Measurements from ENCODE around the gene POLN. TPM values are rescaled to one million over a fixed set of nuclear protein-coding genes. Genes with fewer than 3 reads are reported as not detected.

POLN gene
- total RNA-seq, 1 experiment from 2014 or later: 1.2 TPM

- intact Hi-C loops (cut with micrococcal nuclease; ENCODE audit: unreplicated experiment): no loop called here
- H3K4me3 ChIP-seq (ENCODE audit: low read depth, low read length): no peak overlapping the region
- no peak overlapping the region for H3K4me3 Mint-ChIP-seq (ENCODE audit: unreplicated experiment)
- CTCF ChIA-PET: no interaction called here
- BruUV-seq (replicated peaks): no TSS peak
- no peaks in the 10 kb centered on the region for H3K36me3 ChIP-seq (ENCODE audit: control insufficient read depth, insufficient read depth, low read length)
- no peaks in the 10 kb centered on the region for H3K4me1 ChIP-seq
- H3K9me3 Mint-ChIP-seq (ENCODE audit: unreplicated experiment): no peaks in the 10 kb centered on the region
- DNase-seq: peak in 1 of 2 experiments; percentile 23
- H3K27me3 Mint-ChIP-seq (ENCODE audit: insufficient read depth, unreplicated experiment): peaks cover 3% of the 10 kb centered on the region
- H3K9me3 ChIP-seq: no peaks in the 10 kb centered on the region
- H3K36me3 Mint-ChIP-seq (ENCODE audit: insufficient read depth, unreplicated experiment): no peaks in the 10 kb centered on the region
- POLR2A ChIA-PET: no interaction called here
- no peaks in the 10 kb centered on the region for H3K27me3 ChIP-seq (replicated peaks; ENCODE audit: control insufficient read depth, insufficient read depth, low read length)
- no peak overlapping the region for H3K27ac Mint-ChIP-seq (ENCODE audit: unreplicated experiment)
- H3K4me1 Mint-ChIP-seq (ENCODE audit: low read depth, unreplicated experiment): no peaks in the 10 kb centered on the region
- TF ChIP-seq CTCF (IDR thresholded peaks at IDR 0.05; ENCODE audit: insufficient read depth in 1 of 2, low read depth in 1 of 2, low read length in 1 of 2, severe bottlenecking in 1 of 2, unreplicated experiment in 1 of 2): no peak
Observed at GRCh38 chr4:2285613-2286381, 43.9 kb upstream of the POLN start.

GRCh38 chr4:2284934-2285612 lies 43.2 kb upstream of the POLN start:
- H3K9me3 Mint-ChIP-seq (ENCODE audit: unreplicated experiment): no peaks in the 10 kb centered on the region
- H3K4me3 Mint-ChIP-seq (ENCODE audit: unreplicated experiment): no peak overlapping the region
- Histone ChIP-seq H3K36me3 (ENCODE audit: control insufficient read depth, insufficient read depth, low read length) (no peaks in the 10 kb centered on the region), H3K4me3 (ENCODE audit: low read depth, low read length) (no peak overlapping the region), H3K27me3 (replicated peaks; ENCODE audit: control insufficient read depth, insufficient read depth, low read length) (no peaks in the 10 kb centered on the region; the same call in 1 of the 2 replicates), H3K9me3 (no peaks in the 10 kb centered on the region), H3K4me1 (no peaks in the 10 kb centered on the region)
- intact Hi-C loops (cut with micrococcal nuclease; ENCODE audit: unreplicated experiment): no loop called here
- H3K27ac Mint-ChIP-seq (ENCODE audit: unreplicated experiment): no peak overlapping the region
- H3K36me3 Mint-ChIP-seq (ENCODE audit: insufficient read depth, unreplicated experiment): no peaks in the 10 kb centered on the region
- TF ChIP-seq CTCF (IDR thresholded peaks at IDR 0.05; ENCODE audit: insufficient read depth in 1 of 2, low read depth in 1 of 2, low read length in 1 of 2, severe bottlenecking in 1 of 2, unreplicated experiment in 1 of 2): no peak
- BruUV-seq (replicated peaks): no TSS peak
- ChIA-PET POLR2A (no interaction called here), CTCF (no interaction called here)
- no peaks in the 10 kb centered on the region for H3K4me1 Mint-ChIP-seq (ENCODE audit: low read depth, unreplicated experiment)
- H3K27me3 Mint-ChIP-seq (ENCODE audit: insufficient read depth, unreplicated experiment): peaks cover 3% of the 10 kb centered on the region
- DNase-seq: no peak

- CTCF ChIA-PET: no interaction called here
- Mint-ChIP-seq H3K4me3 (ENCODE audit: unreplicated experiment) (no peak overlapping the region), H3K4me1 (ENCODE audit: low read depth, unreplicated experiment) (no peaks in the 10 kb centered on the region), H3K36me3 (ENCODE audit: insufficient read depth, unreplicated experiment) (no peaks in the 10 kb centered on the region), H3K9me3 (ENCODE audit: unreplicated experiment) (no peaks in the 10 kb centered on the region), H3K27me3 (ENCODE audit: insufficient read depth, unreplicated experiment) (peaks cover 3% of the 10 kb centered on the region), H3K27ac (ENCODE audit: unreplicated experiment) (no peak overlapping the region)
- H3K4me1 ChIP-seq: no peaks in the 10 kb centered on the region
- no peak overlapping the region for H3K4me3 ChIP-seq (ENCODE audit: low read depth, low read length)
- intact Hi-C loops (cut with micrococcal nuclease; ENCODE audit: unreplicated experiment): no loop called here
- POLR2A ChIA-PET: no interaction called here
- H3K27me3 ChIP-seq (replicated peaks; ENCODE audit: control insufficient read depth, insufficient read depth, low read length): no peaks in the 10 kb centered on the region; the same call in 1 of the 2 replicates
- H3K36me3 ChIP-seq (ENCODE audit: control insufficient read depth, insufficient read depth, low read length): no peaks in the 10 kb centered on the region
- H3K9me3 ChIP-seq: no peaks in the 10 kb centered on the region
- BruUV-seq (replicated peaks): no TSS peak
- TF ChIP-seq CTCF (IDR thresholded peaks at IDR 0.05; ENCODE audit: insufficient read depth in 1 of 2, low read depth in 1 of 2, low read length in 1 of 2, severe bottlenecking in 1 of 2, unreplicated experiment in 1 of 2): no peak
- no peak for DNase-seq
Observed at GRCh38 chr4:2284161-2284933, 42.4 kb upstream of the POLN start.

Measured in Caco-2 (cell line).